GM12874 (cell line): ENCODE measurements around the gene XRCC6.

Source experiments
- CTCF ChIP-seq: IDR thresholded peaks from 2 replicates; pipeline ENCODE4 v1.5.1; 2011; ENCODE audit warnings: low read depth, mild to moderate bottlenecking, control low read depth, low read length, moderate library complexity; ENCODE audit not compliant: insufficient read depth

The XRCC6 gene

DNA sequence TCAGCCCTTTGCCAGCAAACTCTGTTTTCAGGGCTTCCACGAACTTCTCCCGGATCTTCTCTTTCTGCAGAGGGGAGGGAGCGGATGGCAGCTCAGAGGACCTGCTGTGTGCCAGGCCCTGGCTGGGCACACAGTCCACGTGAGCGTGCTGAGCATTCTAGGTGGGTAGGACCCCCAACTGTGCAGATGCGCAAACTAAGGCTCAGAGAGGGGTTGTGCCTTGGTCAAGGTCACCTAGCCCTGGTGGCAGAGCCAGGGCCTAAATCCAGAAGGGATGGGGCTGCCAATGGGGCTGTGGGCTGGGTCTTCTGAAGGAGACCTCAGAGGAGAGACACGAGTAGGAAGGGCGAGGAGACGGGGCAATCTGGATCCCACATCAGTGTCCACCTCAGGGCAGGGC, 42.3 kb upstream of the XRCC6 start:
- no peak for TF ChIP-seq CTCF

GRCh38 chr22:41579297-41579996, 41.6 kb upstream of the XRCC6 start:
- TF ChIP-seq CTCF: no peak

DNA sequence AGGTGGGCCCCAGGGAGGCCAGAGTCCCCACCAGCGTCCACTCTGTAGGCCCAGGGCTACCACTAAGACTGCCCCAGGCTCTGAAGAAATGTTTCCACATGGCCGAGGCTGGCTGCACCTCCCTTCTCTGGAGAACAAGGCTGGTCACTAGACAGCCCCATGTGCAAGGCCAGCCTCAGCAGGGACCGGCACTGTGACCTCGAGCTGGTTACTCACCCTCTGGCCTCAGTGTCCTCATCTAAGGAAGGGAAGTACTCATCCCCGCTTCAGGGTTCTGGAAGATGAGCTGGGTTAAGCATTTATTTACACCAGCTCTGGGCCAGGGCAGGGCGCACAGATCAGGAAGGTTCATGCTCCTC, 41.1 kb upstream of the XRCC6 start:
- TF ChIP-seq CTCF: no peak

- no peak for TF ChIP-seq CTCF
Measured at GRCh38 chr22:41582694-41583093, 38.4 kb upstream of the XRCC6 start.

DNA sequence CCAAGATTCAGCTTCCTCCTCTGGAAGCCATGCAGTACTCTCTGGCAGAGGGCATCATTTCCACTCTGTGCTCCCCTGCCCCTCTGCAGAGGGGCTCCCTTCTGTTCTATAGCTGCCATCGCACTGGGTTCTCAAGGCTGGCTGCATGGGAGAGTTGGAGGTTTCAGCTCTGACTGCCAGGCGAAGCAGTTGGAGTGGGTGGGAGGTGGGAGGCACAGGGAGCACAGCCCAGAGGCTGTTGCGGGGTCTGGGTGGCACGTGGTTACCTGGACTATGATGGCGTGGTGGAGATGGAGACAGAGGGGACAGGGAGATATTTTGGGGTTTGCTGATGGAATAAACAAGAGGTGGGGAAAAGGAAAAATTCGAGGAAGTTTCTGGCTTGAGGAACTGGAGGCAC, 36.2 kb upstream of the XRCC6 start:
- no peak for TF ChIP-seq CTCF

DNA sequence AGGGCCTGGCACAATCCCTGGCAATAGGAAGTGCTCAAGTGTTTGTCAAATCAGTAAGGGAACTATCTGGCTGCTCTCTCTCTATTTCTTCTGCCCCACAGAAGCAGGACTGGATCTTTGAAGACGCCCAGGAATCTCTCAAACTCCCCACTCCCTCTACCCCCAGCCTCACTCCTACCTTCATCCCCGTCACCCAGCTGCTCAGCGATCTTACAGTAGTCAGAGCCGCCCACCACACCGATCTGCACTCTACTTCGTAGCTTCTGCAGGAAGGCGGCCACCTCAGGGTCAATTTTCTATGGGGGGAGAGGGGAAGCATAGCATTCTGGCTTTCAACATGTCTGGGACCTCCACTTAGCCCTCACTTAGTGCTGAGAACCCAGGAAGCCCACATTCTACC, 35.2 kb upstream of the XRCC6 start:
- no peak for TF ChIP-seq CTCF

DNA sequence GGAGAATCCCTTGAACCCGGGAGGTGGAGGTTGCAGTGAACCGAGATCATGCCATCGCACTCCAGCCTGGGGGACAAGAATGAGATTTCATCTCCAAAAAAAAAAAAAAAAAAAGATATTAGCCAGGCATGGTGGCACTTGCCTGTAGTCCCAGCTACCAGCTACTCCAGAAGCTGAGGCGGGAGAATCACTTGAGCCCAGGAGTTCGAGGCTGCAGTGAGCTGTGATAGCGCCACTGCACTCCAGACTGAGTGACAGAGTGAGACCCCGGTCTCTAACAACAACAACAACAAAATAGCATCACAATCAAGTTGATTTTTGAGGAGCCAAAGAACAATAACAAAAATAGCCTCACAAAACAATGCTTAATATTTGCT, 33.8 kb upstream of the XRCC6 start:
- TF ChIP-seq CTCF: no peak
